SK-MEL-5 (cell line): ENCODE data around the gene DLL4. TPM values are rescaled to one million over a fixed set of nuclear protein-coding genes. Genes with fewer than 3 reads are reported as not detected.
"Not testable (repeated sequence)": the region's sequence is repeated elsewhere in the genome, so short reads cannot be mapped to it uniquely, and the experiment has no call there.

ENCODE experiments used
- DNase-seq: peaks from one replicate; pipeline ENCODE4 v3.0.0-alpha.2; 2016; ENCODE audit warnings: low read depth, low spot score
- in situ Hi-C: cut with HindIII; loops from 2 replicates; pipeline ENCODE4 v1.10.0; 2016; ENCODE audit warnings: low sequenced_read_pairs, high pct_unique_total_duplicates, low pct_unique_long_range_greater_than_20kb
- total RNA-seq: library from RNA; depleted of rRNA; stranded (reverse); fragments of >200 nt; shearing (Covaris generic); gene quantifications from 2 replicates; pipeline ENCODE4 v1.2.3, GENCODE V29; 2014

Gene DLL4
- total RNA-seq, 1 experiment from 2014 or later: 0.92 TPM

GRCh38 chr15:40949756-40950207 lies 20.6 kb downstream of the DLL4 start:
- in situ Hi-C loops: no loop called here
- no peak for DNase-seq

- no peak for DNase-seq
- in situ Hi-C loops: no loop called here
Observed at GRCh38 chr15:40951764-40952163, 22.6 kb downstream of the DLL4 start.

- in situ Hi-C loops: no loop called here
- no peak for DNase-seq
Observed at GRCh38 chr15:40952301-40952900, 23.3 kb downstream of the DLL4 start.

GRCh38 chr15:40952901-40953712 lies 24.0 kb downstream of the DLL4 start, which contains the start of gene CHAC1:
Gene CHAC1, plus strand, starts transcription at chr15:40953471. Its CDS starts 113 bp downstream, at chr15:40953584.
- peak; percentile 96 for DNase-seq
- in situ Hi-C loops: no loop called here

- no peak for DNase-seq
- in situ Hi-C loops: no loop called here
Observed at GRCh38 chr15:40953713-40954074, 24.6 kb downstream of the DLL4 start.

GRCh38 chr15:40954158-40954848 lies 25.2 kb downstream of the DLL4 start:
- in situ Hi-C loops, DNase-seq: not testable (repeated sequence)

GRCh38 chr15:40955141-40955903 lies 26.2 kb downstream of the DLL4 start:
- in situ Hi-C loops: no loop called here

GRCh38 chr15:40955930-40956540 lies 26.9 kb downstream of the DLL4 start:
- no peak for DNase-seq
- in situ Hi-C loops: no loop called here

More at GRCh38 chr15:40955141-40955903, 26.2 kb downstream of the DLL4 start:
- DNase-seq: no peak

GRCh38 chr15:40956541-40956982 lies 27.4 kb downstream of the DLL4 start:
- in situ Hi-C loops: no loop called here
- DNase-seq: no peak

GRCh38 chr15:40957041-40957555 lies 28.0 kb downstream of the DLL4 start:
- no peak for DNase-seq
- in situ Hi-C loops: no loop called here

- DNase-seq: no peak
- in situ Hi-C loops: no loop called here
Observed at GRCh38 chr15:40957581-40958051, 28.5 kb downstream of the DLL4 start.

- no peak for DNase-seq
- in situ Hi-C loops: no loop called here
Observed at GRCh38 chr15:40958146-40958545, 29.0 kb downstream of the DLL4 start.

GRCh38 chr15:40958723-40959122 lies 29.6 kb downstream of the DLL4 start:
- in situ Hi-C loops: no loop called here
- no peak for DNase-seq

- no peak for DNase-seq
- in situ Hi-C loops: no loop called here
Observed at GRCh38 chr15:40959331-40960141, 30.4 kb downstream of the DLL4 start.

- in situ Hi-C loops: no loop called here
- no peak for DNase-seq
Observed at GRCh38 chr15:40960151-40960885, 31.2 kb downstream of the DLL4 start.

GRCh38 chr15:40960925-40961324 lies 31.8 kb downstream of the DLL4 start:
- in situ Hi-C loops: no loop called here
- no peak for DNase-seq
